Choroid plexus epithelial cell (primary cell): Measurements from ENCODE around the gene SGCD.

Experiments
- DNase-seq: peaks from one replicate; pipeline ENCODE4 v3.0.0-alpha.2; 2010; ENCODE audit warnings: low read depth
- H3K4me3 ChIP-seq: 2 replicates; pipeline ENCODE4 v1.5.1; 2011; ENCODE audit warnings: low read depth, mild to moderate bottlenecking, control low read depth, low read length, moderate library complexity
- TF ChIP-seq, protein P1 (sequence below): conservative IDR thresholded peaks from 2 replicates; pipeline ENCODE4 v1.5.1; 2011; ENCODE audit warnings: low read depth, mild to moderate bottlenecking, control low read depth, inconsistent platforms, low read length, moderate library complexity

The SGCD gene

DNA sequence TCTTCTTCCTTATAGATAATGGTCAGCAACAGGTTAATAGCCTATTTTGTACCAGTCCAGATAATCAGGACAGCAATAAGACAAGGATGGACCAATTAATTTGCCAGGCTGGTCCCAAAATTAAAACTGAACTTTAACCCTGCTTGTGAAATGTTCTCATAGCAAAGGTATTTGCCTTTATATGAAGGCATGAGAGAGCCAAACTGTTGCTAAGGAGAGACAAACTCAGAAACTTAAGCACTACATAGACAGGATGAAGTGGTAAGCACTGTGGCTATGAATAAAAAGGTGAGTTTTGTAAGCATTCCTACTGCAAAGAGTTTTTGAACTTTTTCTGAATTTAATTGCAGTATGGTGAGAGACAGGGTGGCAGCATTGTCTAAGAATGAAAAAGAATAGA is 348.4 kb downstream of the SGCD start:
- H3K4me3 ChIP-seq: no peak overlapping the region
- no peak for DNase-seq
- TF ChIP-seq, protein P1, sequence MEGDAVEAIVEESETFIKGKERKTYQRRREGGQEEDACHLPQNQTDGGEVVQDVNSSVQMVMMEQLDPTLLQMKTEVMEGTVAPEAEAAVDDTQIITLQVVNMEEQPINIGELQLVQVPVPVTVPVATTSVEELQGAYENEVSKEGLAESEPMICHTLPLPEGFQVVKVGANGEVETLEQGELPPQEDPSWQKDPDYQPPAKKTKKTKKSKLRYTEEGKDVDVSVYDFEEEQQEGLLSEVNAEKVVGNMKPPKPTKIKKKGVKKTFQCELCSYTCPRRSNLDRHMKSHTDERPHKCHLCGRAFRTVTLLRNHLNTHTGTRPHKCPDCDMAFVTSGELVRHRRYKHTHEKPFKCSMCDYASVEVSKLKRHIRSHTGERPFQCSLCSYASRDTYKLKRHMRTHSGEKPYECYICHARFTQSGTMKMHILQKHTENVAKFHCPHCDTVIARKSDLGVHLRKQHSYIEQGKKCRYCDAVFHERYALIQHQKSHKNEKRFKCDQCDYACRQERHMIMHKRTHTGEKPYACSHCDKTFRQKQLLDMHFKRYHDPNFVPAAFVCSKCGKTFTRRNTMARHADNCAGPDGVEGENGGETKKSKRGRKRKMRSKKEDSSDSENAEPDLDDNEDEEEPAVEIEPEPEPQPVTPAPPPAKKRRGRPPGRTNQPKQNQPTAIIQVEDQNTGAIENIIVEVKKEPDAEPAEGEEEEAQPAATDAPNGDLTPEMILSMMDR: no peak

DNA sequence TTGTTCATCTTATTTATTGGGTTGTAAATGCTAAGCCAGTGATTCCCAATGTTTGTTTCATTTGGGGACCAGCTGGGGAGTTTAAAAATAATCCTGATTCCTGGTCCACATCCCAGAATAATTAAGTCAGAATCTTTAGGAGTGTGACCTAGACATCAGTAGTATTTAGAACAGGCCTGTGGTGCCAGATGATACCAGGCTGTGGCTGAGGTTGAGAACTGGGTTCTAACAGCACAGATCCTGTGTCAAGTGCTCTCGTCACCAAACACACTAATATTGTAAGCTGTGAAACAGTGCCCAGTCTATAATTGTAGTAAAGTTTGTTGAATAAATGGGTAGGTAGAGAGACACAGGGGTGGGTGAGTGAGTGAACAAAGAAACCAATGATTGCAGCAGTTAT is 351.0 kb downstream of the SGCD start:
- DNase-seq: no peak
- TF ChIP-seq, protein P1: no peak
- H3K4me3 ChIP-seq: no peak overlapping the region

DNA sequence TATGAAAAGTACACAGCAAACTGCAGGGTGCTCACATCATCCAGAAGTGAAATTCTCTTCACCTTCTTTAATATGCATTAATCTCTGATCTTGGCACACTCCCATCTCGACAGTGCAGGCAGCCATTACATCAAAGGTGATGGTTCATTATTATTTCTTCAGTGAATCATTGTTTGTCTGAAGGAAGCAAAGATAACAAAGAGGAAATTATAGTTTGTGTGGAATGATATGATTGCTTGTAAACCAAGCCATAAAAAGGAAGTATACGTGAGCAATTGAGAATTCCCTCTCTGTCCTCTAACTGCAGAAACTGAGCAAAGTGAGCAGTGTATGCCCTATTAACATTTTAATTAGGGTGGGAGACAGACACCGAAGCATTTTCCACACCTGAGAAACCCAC is 351.5 kb downstream of the SGCD start:
- no peak for DNase-seq
- H3K4me3 ChIP-seq: no peak overlapping the region
- TF ChIP-seq, protein P1: no peak

DNA sequence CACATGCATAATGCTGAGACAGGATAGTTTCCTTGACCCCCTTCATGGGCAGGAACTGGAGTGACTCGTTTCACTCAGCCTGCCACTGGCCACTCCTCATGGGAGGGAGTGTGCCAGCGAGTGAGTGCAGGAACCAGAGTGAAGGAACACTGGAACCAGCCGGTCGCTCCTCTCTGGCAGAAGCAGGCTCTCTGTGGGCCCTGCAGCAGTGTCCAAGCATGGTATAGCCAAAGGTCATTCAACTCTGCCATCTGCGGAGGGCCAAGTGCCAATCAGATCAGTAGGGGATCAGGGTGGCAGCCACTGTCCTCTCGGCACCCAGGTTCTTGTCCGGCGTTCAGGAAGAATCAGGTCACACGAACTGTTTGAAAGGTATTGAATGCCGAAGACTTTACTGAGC is 353.9 kb downstream of the SGCD start:
- no peak for DNase-seq
- no peak overlapping the region for H3K4me3 ChIP-seq
- TF ChIP-seq, protein P1: no peak

DNA sequence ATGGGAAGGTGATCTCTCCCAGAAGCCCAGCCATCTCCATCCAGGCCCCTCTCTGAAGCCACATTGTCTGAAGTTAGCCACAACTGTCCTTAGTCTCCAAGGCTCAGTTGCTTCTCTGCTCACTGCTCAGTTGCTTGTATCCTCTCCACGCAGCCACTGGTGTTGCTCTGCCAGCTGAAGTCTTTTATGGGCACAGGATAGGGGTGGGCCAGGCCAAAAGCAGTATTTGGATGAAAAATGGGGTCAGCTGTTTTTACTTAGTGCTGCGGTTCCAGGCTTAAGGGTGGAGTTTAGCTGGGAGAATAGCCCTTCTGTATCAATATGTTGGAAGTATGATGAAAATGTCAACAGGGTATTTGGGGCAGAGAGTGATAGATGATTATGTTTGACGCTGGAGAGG is 354.3 kb downstream of the SGCD start:
- DNase-seq: no peak
- TF ChIP-seq, protein P1: no peak
- H3K4me3 ChIP-seq: no peak overlapping the region

DNA sequence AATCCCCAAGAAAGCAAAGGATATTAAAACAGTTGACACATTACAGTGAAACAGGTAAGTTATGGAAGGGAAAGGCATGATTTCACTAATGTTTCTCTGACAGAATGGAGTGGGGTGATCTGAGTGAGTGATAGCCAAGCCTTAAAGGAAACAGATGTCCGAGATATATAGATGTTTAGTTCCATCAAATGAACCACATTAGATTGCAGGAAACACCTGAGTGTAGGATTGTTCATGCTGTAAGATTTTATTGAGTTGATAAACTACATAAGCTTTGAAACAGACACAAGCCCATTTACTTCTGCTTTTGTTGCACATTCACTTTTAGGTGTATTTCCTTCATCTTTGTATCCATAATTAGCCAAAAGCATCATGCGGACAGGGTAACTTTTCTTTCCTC is 356.0 kb downstream of the SGCD start:
- TF ChIP-seq, protein P1: no peak
- no peak for DNase-seq
- no peak overlapping the region for H3K4me3 ChIP-seq

DNA sequence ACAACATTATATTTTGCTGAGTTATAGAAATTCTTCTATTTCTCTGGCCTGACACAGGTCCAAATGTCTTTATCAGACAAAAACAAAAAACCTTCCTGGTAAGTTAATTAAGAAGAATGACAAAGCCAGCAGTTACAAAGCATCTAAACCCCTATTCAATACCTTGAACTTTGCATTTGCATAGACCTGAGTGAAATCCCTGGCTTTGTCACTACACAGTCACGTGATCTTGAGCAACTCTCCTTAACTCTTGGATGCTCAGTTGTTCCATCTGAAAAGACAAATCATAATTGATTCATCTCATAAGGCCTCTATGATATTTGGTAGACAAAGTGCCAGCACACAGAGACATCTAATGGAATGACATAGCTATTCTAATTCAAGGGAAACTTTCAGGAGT is 356.5 kb downstream of the SGCD start:
- TF ChIP-seq, protein P1: no peak
- DNase-seq: no peak

More for the DNA sequence above, 356.5 kb downstream of the SGCD start:
- H3K4me3 ChIP-seq: no peak overlapping the region
